Brain microvascular endothelial cell (primary cell): ENCODE data around the gene PIWIL4.
A peak's percentile ranks its signal among the peaks of the same experiment; 100 is the strongest.

Experiments
- DNase-seq: peaks from one replicate; pipeline ENCODE4 v3.0.0-alpha.2; 2020
- H3K27ac ChIP-seq: fragments of 250-450 bp; sonication (Bioruptor Pico); 2 replicates; pipeline ENCODE4 v1.5.1; 2020; ENCODE audit warnings: mild to moderate bottlenecking, moderate library complexity
- H3K27me3 ChIP-seq: fragments of 250-450 bp; sonication (Bioruptor Pico); replicated peaks from 2 replicates; pipeline ENCODE4 v1.5.1; 2020; ENCODE audit warnings: mild to moderate bottlenecking
- H3K36me3 ChIP-seq: fragments of 250-450 bp; sonication (Bioruptor Pico); replicated peaks from 2 replicates; pipeline ENCODE4 v1.5.1; 2020; ENCODE audit warnings: mild to moderate bottlenecking
- H3K4me3 ChIP-seq: 2 replicates; pipeline ENCODE4 v1.5.1; 2011; ENCODE audit warnings: low read depth, mild to moderate bottlenecking, control low read depth, low read length, moderate library complexity
- CTCF ChIP-seq: IDR thresholded peaks from 2 replicates; pipeline ENCODE4 v1.5.1; 2011; ENCODE audit warnings: low read depth, mild to moderate bottlenecking, moderate library complexity, low read length, control low read depth, inconsistent platforms; ENCODE audit errors: missing control alignments
- in situ Hi-C: cut with HindIII; loops from 2 replicates; pipeline ENCODE4 v1.10.0; 2017; ENCODE audit warnings: low sequenced_read_pairs, low pct_ligation_motif_present

The PIWIL4 gene

GRCh38 chr11:94595076-94595475 lies 27.9 kb downstream of the PIWIL4 start:
- TF ChIP-seq CTCF, result no peak
- H3K36me3 ChIP-seq, result no peaks in the 10 kb centered on the region
- H3K27me3 ChIP-seq, result no peaks in the 10 kb centered on the region
- no peak overlapping the region for H3K4me3 ChIP-seq
- no peak overlapping the region for H3K27ac ChIP-seq
- DNase-seq, result no peak
- in situ Hi-C loops, result no loop called here

- Histone ChIP-seq H3K27me3 (no peaks in the 10 kb centered on the region), H3K4me3 (no peak overlapping the region), H3K36me3 (no peaks in the 10 kb centered on the region), H3K27ac (no peak overlapping the region)
- in situ Hi-C loops, result no loop called here
- peak; percentile 17 for TF ChIP-seq CTCF
- no peak for DNase-seq
These were observed 30.7 kb downstream of the PIWIL4 start for GRCh38 chr11:94597896-94598295.

- H3K36me3 ChIP-seq, result no peaks in the 10 kb centered on the region
- in situ Hi-C loops, result no loop called here
- TF ChIP-seq CTCF, result no peak
These were observed 32.3 kb downstream of the PIWIL4 start for GRCh38 chr11:94599510-94599909.

GRCh38 chr11:94602430-94603372 lies 35.5 kb downstream of the PIWIL4 start:
- TF ChIP-seq CTCF, result no peak
- H3K4me3 ChIP-seq, result no peak overlapping the region
- no peaks in the 10 kb centered on the region for H3K27me3 ChIP-seq
- H3K27ac ChIP-seq, result peak overlapping the region; percentile 17
- DNase-seq, result peak; percentile 89
- in situ Hi-C loops, result no loop called here
- H3K36me3 ChIP-seq, result no peaks in the 10 kb centered on the region

More at GRCh38 chr11:94599510-94599909, 32.3 kb downstream of the PIWIL4 start:
- Histone ChIP-seq H3K27me3 (no peaks in the 10 kb centered on the region), H3K4me3 (no peak overlapping the region), H3K27ac (no peak overlapping the region)
- no peak for DNase-seq

- in situ Hi-C loops, result no loop called here
- no peak overlapping the region for H3K4me3 ChIP-seq
- TF ChIP-seq CTCF, result no peak
- no peaks in the 10 kb centered on the region for H3K27me3 ChIP-seq
- no peak overlapping the region for H3K27ac ChIP-seq
- no peak for DNase-seq
- H3K36me3 ChIP-seq, result no peaks in the 10 kb centered on the region
These were observed 36.4 kb downstream of the PIWIL4 start for GRCh38 chr11:94603587-94603986.
